ENCODE data around the gene MVB12B.

MVB12B gene

DNA sequence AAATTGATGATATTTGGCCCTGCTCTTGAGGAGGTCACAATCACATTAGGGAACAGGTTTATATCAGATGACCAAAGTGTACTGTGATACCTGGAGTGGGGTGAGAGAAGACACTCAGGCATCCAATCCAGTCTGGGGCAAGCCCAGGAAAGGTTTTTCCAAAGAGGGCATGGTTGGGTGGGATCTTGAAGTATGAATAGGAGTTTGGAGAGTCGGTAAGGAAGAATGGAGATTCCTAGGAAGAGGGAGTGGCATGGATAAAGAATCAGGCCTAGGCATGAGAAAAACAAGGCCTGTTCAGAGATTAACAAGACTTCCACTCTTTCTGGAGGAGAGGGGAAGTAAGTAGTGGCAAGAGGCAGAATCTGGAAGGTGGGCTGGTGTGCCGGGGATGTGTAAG lies 91.1 kb downstream of the MVB12B start:
- Histone ChIP-seq H3K9me3 (ENCODE audit: severe bottlenecking) (no peaks in the 10 kb centered on the region), H3K4me3 (ENCODE audit: low read depth, low read length) (no peak overlapping the region), H3K27me3 (ENCODE audit: insufficient read depth, low read depth, severe bottlenecking) (no peaks in the 10 kb centered on the region), H3K36me3 (peaks cover 12% of the 10 kb centered on the region), H3K27ac (no peak overlapping the region)
- TF ChIP-seq, protein P1, sequence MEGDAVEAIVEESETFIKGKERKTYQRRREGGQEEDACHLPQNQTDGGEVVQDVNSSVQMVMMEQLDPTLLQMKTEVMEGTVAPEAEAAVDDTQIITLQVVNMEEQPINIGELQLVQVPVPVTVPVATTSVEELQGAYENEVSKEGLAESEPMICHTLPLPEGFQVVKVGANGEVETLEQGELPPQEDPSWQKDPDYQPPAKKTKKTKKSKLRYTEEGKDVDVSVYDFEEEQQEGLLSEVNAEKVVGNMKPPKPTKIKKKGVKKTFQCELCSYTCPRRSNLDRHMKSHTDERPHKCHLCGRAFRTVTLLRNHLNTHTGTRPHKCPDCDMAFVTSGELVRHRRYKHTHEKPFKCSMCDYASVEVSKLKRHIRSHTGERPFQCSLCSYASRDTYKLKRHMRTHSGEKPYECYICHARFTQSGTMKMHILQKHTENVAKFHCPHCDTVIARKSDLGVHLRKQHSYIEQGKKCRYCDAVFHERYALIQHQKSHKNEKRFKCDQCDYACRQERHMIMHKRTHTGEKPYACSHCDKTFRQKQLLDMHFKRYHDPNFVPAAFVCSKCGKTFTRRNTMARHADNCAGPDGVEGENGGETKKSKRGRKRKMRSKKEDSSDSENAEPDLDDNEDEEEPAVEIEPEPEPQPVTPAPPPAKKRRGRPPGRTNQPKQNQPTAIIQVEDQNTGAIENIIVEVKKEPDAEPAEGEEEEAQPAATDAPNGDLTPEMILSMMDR (IDR thresholded peaks at IDR 0.05; ENCODE audit: low read depth, low read length), result no peak
- DNase-seq, result no peak

DNA sequence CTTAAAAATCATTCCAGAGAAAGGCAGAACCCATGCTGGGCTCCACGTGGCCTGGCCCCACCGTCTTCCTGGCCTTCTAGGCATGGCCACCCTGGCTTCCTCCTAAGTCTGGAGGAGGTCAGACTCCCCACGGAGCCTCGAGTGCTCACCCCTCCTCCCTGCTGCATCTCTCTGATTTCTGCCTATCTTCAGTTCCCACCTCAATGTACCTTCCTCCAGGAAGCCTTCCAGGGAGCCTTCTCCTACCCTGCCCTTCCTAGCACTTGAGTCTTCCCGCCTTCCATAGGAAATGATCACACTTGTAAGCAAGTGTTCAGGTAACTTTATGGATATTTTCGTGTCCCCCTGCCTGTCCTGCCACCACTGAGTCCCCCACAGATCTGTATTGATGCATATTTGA lies 92.0 kb downstream of the MVB12B start:
- no peak overlapping the region for H3K27ac ChIP-seq

DNA sequence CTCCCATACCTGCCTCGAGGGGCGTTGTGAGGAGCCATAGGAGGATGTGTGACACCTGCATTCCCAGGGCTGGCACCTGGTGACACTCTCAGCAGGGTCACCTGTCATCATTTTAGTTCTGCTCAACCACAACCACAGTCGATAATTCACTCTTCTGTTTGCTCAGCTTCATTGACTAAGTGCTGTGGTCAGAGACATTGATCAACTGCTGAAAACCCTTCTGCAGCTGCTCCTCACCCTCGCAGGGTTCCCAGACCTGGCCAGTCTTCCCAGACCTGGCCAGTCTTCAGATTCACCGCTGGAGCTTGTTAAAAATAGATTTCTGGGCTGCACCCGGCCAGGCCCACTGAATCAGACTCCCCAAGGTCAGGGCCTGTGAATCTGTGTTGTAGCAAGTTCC lies 92.8 kb downstream of the MVB12B start:
- no peak overlapping the region for H3K27ac ChIP-seq
- TF ChIP-seq, protein P1 (IDR thresholded peaks at IDR 0.05; ENCODE audit: low read depth, low read length), result no peak
- no peak for DNase-seq

More for the DNA sequence above, 92.0 kb downstream of the MVB12B start:
- Histone ChIP-seq H3K9me3 (ENCODE audit: severe bottlenecking) (no peaks in the 10 kb centered on the region), H3K27me3 (ENCODE audit: insufficient read depth, low read depth, severe bottlenecking) (no peaks in the 10 kb centered on the region), H3K36me3 (peaks cover 21% of the 10 kb centered on the region), H3K4me3 (ENCODE audit: low read depth, low read length) (no peak overlapping the region)
- DNase-seq, result no peak
- TF ChIP-seq, protein P1 (IDR thresholded peaks at IDR 0.05; ENCODE audit: low read depth, low read length), result no peak

DNA sequence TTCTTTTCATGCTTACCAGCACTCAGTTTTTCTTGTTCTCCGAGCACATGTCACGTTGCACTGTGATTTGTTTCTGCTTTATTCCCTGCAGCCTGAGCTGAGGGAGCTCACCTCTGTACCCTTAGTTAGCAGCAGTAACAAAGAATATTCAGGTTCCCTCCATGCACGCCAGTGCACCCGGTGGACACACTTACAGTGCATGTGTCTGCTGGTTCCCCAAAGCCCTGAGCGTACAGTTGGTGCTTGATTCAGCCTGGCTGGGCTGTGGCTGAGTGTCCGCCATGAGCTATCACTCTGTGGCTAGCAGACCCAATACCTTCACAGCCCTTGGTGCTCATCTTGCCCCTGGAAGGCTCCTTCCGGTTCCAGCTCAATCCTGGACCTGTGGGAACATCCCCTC lies 93.5 kb downstream of the MVB12B start:
- H3K9me3 ChIP-seq (ENCODE audit: severe bottlenecking), result no peaks in the 10 kb centered on the region
- no peak overlapping the region for H3K4me3 ChIP-seq (ENCODE audit: low read depth, low read length)
- H3K27me3 ChIP-seq (ENCODE audit: insufficient read depth, low read depth, severe bottlenecking), result no peaks in the 10 kb centered on the region
- DNase-seq, result no peak
- TF ChIP-seq, protein P1 (IDR thresholded peaks at IDR 0.05; ENCODE audit: low read depth, low read length), result no peak
- no peak overlapping the region for H3K27ac ChIP-seq
- H3K36me3 ChIP-seq, result peaks cover 36% of the 10 kb centered on the region

More for the DNA sequence above, 92.8 kb downstream of the MVB12B start:
- H3K36me3 ChIP-seq, result peaks cover 30% of the 10 kb centered on the region
- H3K9me3 ChIP-seq (ENCODE audit: severe bottlenecking), result no peaks in the 10 kb centered on the region
- no peak overlapping the region for H3K4me3 ChIP-seq (ENCODE audit: low read depth, low read length)
- H3K27me3 ChIP-seq (ENCODE audit: insufficient read depth, low read depth, severe bottlenecking), result no peaks in the 10 kb centered on the region

DNA sequence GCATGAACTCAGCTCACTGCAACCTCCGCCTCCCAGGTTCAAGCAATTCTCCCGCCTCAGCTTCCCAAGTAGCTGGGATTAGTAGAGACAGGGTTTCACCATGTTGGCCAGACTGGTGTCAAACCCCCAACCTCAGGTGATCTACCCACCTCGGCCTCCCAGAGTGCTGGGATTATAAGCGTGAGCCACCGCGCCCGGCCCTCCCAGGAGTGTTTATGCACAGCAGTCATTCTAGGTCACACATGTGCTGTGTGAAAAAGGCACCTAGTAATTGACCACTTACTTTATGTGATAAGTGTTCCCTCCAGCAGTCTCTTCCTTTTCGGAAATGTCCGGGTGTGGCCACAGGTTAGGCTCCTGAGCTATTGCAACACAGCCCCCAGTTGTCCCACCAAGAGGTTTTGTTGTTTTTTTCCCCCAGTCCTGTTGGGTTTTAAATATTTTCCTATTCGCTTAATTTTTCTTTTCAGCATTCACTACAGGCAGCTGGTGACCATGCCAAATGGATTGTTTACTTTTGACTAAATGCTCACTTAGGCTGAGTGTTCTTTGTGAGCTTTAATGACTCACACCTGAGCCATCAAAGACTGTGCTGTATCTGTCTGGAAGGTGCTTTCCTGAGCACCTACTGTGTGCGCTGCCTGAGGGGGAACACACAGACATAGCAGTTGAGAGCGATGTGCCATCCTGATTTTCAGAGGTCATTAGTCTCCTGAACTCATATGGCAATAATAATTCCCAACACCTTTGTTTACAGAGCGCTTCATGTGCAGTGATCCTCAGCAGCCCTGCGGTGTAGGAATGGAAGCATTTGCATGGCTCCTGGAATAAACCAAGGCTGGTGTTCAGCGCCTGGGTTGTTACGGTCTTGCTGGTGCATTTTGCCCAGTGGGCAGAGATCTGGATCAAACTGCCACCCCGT lies 94.3 kb downstream of the MVB12B start:
- TF ChIP-seq, protein P1 (IDR thresholded peaks at IDR 0.05; ENCODE audit: low read depth, low read length), result no peak
- H3K9me3 ChIP-seq (ENCODE audit: severe bottlenecking), result no peaks in the 10 kb centered on the region
- no peak overlapping the region for H3K27ac ChIP-seq
- no peaks in the 10 kb centered on the region for H3K27me3 ChIP-seq (ENCODE audit: insufficient read depth, low read depth, severe bottlenecking)
- H3K4me3 ChIP-seq (ENCODE audit: low read depth, low read length), result no peak overlapping the region
- peak; percentile 69 for DNase-seq
- peaks cover 40% of the 10 kb centered on the region for H3K36me3 ChIP-seq
